ENCODE data around the gene H6PD.

- TF ChIP-seq CTCF (IDR thresholded peaks at IDR 0.05; ENCODE audit: low read depth, low read length, missing input control) (no peak), MAX (IDR thresholded peaks at IDR 0.05) (no peak), RAD21 (IDR thresholded peaks at IDR 0.05) (no peak), SP1 (IDR thresholded peaks at IDR 0.05) (no peak), GABPA (IDR thresholded peaks at IDR 0.05 in 1 of 2, conservative IDR thresholded peaks at IDR 0.05 in 1 of 2) (no peak), REST (IDR thresholded peaks at IDR 0.05) (no peak), HNF4A (conservative IDR thresholded peaks at IDR 0.05) (no peak)
Measured at GRCh38 chr1:9279172-9279840, 44.7 kb downstream of the H6PD start.

Measured in liver (tissue), 3 donors.